Stomach (tissue), 4 donors: ENCODE data around the gene YPEL4.

Source experiments
- CTCF ChIP-seq, 7 experiments: fragments of 450-650 bp in 4 of 7; fragments of 200-600 bp in 3 of 7; sonication (generic) in 3 of 7; IDR thresholded peaks; one replicate each; pipeline ENCODE4 v1.5.1; 2016 to 2019; ENCODE audit warnings: antibody characterized with exemption in 7 of 7, control low read depth in 2 of 7, mild to moderate bottlenecking in 1 of 7
- POLR2A ChIP-seq, 4 donors: fragments of 450-650 bp; IDR thresholded peaks; one replicate each; pipeline ENCODE4 v1.6.1; 2016; ENCODE audit warnings: antibody characterized with exemption in 4 of 4, control low read depth in 2 of 4, mild to moderate bottlenecking in 1 of 4, moderate library complexity in 1 of 4
- POLR2AphosphoS5 ChIP-seq, 3 donors: sonication (generic); formaldehyde crosslinking; IDR thresholded peaks; one replicate each; pipeline ENCODE4 v1.6.1; 2016; ENCODE audit warnings: antibody characterized with exemption in 3 of 3

- TF ChIP-seq POLR2A (IDR thresholded peaks at IDR 0.05) (no peak), CTCF (IDR thresholded peaks at IDR 0.05) (no peak), POLR2AphosphoS5 (IDR thresholded peaks at IDR 0.05) (peak in 1 of 3 donors; percentile 28)
Observed at GRCh38 chr11:57638005-57638781, 11.5 kb downstream of the YPEL4 start.
